NCI-H2081 (cell line): Measurements from ENCODE around the gene CFAP210.
A peak's percentile ranks its signal among the peaks of the same experiment; 100 is the strongest.

Experiments used
- DNase-seq, 2 experiments: peaks; one replicate each; lab custom pipeline; 2025; lab: John Stamatoyannopoulos, UW

CFAP210 gene

GRCh38 chr2:169694113-169694893 lies at the start of gene CFAP210, which contains the start of gene PHOSPHO2:
Gene CFAP210 (minus strand): TSS chr2:169694405. CDS start chr2:169694327, 78 bp downstream.
Gene PHOSPHO2 (plus strand): TSS chr2:169694469. CDS start chr2:169700972, 6,503 bp downstream.
- DNase-seq = peak; percentile 96 to 98

GRCh38 chr2:169743549-169743948 lies 49.3 kb upstream of the CFAP210 start:
- DNase-seq = no peak

GRCh38 chr2:169739351-169739750 lies 45.1 kb upstream of the CFAP210 start:
- no peak for DNase-seq

GRCh38 chr2:169738566-169739229 lies 44.5 kb upstream of the CFAP210 start:
- DNase-seq = no peak

- no peak for DNase-seq
Observed at GRCh38 chr2:169736902-169737301, 42.7 kb upstream of the CFAP210 start.

- no peak for DNase-seq
Observed at GRCh38 chr2:169735623-169736022, 41.4 kb upstream of the CFAP210 start.

- DNase-seq = peak; percentile 37 to 60
Observed at GRCh38 chr2:169734169-169734847, 40.1 kb upstream of the CFAP210 start.

GRCh38 chr2:169732583-169733358 lies 38.6 kb upstream of the CFAP210 start:
- DNase-seq = no peak

- DNase-seq = no peak
Observed at GRCh38 chr2:169732075-169732474, 37.9 kb upstream of the CFAP210 start.

- DNase-seq = no peak
Observed at GRCh38 chr2:169729274-169729605, 35.0 kb upstream of the CFAP210 start.

GRCh38 chr2:169727065-169727464 lies 32.9 kb upstream of the CFAP210 start:
- no peak for DNase-seq

GRCh38 chr2:169721016-169721415 lies 26.8 kb upstream of the CFAP210 start:
- DNase-seq = no peak

GRCh38 chr2:169718930-169719504 lies 24.8 kb upstream of the CFAP210 start:
- DNase-seq = no peak

- DNase-seq = no peak
Observed at GRCh38 chr2:169717691-169718063, 23.5 kb upstream of the CFAP210 start.

- DNase-seq = peak in 1 of 2 experiments; percentile 19
Observed at GRCh38 chr2:169716938-169717690, 22.9 kb upstream of the CFAP210 start.

- peak; percentile 23 to 51 for DNase-seq
Observed at GRCh38 chr2:169716238-169716886, 22.2 kb upstream of the CFAP210 start.

GRCh38 chr2:169715379-169716237 lies 21.4 kb upstream of the CFAP210 start:
- DNase-seq = peak in 1 of 2 experiments; percentile 51

GRCh38 chr2:169714699-169715098 lies 20.5 kb upstream of the CFAP210 start:
- no peak for DNase-seq

- DNase-seq = no peak
Observed at GRCh38 chr2:169713331-169713730, 19.1 kb upstream of the CFAP210 start.
